Upper lobe of left lung (tissue), 6 donors: ENCODE data around the gene TMEM150A. TPM values are rescaled to one million over a fixed set of nuclear protein-coding genes. Genes with fewer than 3 reads are reported as not detected.
"Not testable (repeated sequence)": the region's sequence is repeated elsewhere in the genome, so short reads cannot be mapped to it uniquely, and the experiment has no call there.

ENCODE experiments used
- ATAC-seq, 2 donors: fragments of 200-7000 bp; cut with Tn5 transposase; one replicate each; pipeline ENCODE4 v1.9.1; 2022; ENCODE audit warnings: mild to moderate bottlenecking in 2 of 2, moderate library complexity in 2 of 2; ENCODE audit not compliant: low FRiP score in 2 of 2
- DNase-seq, 2 donors: peaks; one replicate each; pipeline ENCODE4 v3.0.0-alpha.2; 2019 to 2020
- H3K27ac ChIP-seq, 4 donors: fragments of 200-600 bp; sonication (generic); one replicate each; pipeline ENCODE4 v1.5.1; 2016 to 2019
- H3K27me3 ChIP-seq, 4 donors: fragments of 200-600 bp; sonication (generic); one replicate each; pipeline ENCODE4 v1.5.1; 2017 to 2019
- H3K36me3 ChIP-seq, 4 donors: fragments of 200-600 bp; sonication (generic); one replicate each; pipeline ENCODE4 v1.5.1; 2016 to 2019
- H3K4me1 ChIP-seq, 4 donors: fragments of 200-600 bp; sonication (generic); one replicate each; pipeline ENCODE4 v1.5.1; 2018 to 2019
- H3K4me3 ChIP-seq, 4 donors: fragments of 200-600 bp; sonication (generic); one replicate each; pipeline ENCODE4 v1.5.1; 2017 to 2019; ENCODE audit warnings: mild to moderate bottlenecking in 2 of 4, moderate library complexity in 1 of 4
- H3K9me3 ChIP-seq, 4 donors: fragments of 200-600 bp; sonication (generic); one replicate each; pipeline ENCODE4 v1.5.1; 2018 to 2019
- EP300 ChIP-seq, 4 donors: sonication (generic); formaldehyde crosslinking; IDR thresholded peaks; one replicate each; pipeline ENCODE4 v1.5.1; 2017; ENCODE audit warnings: antibody characterized with exemption in 4 of 4, control low read depth in 2 of 4
- POLR2A ChIP-seq, 4 donors: fragments of 450-650 bp; IDR thresholded peaks; one replicate each; pipeline ENCODE4 v1.5.1; 2016 to 2017; ENCODE audit warnings: antibody characterized with exemption in 4 of 4, mild to moderate bottlenecking in 2 of 4
- POLR2AphosphoS5 ChIP-seq, 2 donors: sonication (generic); formaldehyde crosslinking; IDR thresholded peaks; one replicate each; pipeline ENCODE4 v1.5.1; 2017; ENCODE audit warnings: antibody characterized with exemption in 2 of 2
- WGBS, 2 donors: methylation state at CpG; one replicate each; pipeline ENCODE4 v1.1.5; 2017 to 2018; 5-methylcytosine and 5-hydroxymethylcytosine counted together
- total RNA-seq, 6 donors: library from RNA; depleted of rRNA in 4 of 6; stranded (reverse); fragments of >200 nt in 4 of 6; gene quantifications; one replicate each; pipeline versions ENCODE4 v1.1.0 to v1.2.1, GENCODE V29; 2016 to 2021
- TF ChIP-seq, protein P1 (sequence below), 6 experiments: fragments of 450-650 bp in 4 of 6; fragments of 200-600 bp in 2 of 6; sonication (generic) in 2 of 6; IDR thresholded peaks; one replicate each; pipeline ENCODE4 v1.5.1; 2016 to 2019; ENCODE audit warnings: antibody characterized with exemption in 6 of 6
- donor health status: DM: no; HTN: no; CAD: no; lungs with moderate emphysema.
- donor health status: DM: no; HTN: yes; CAD: no; lungs with severe emphysema.

Gene TMEM150A
- total RNA-seq, 6 donors from 2014 or later = 18.9 to 45.8 (median 32.0) TPM

GRCh38 chr2:85606116-85606455 lies 3.6 kb upstream of the TMEM150A start:
- peaks cover 4 to 24% (median 14%) of the 10 kb centered on the region in 4 donors for H3K36me3 ChIP-seq
- ATAC-seq (no peak), DNase-seq (no peak)
- H3K9me3 ChIP-seq = no peaks in the 10 kb centered on the region
- peak overlapping the region in 1 of 4 donors; percentile 4 for H3K4me3 ChIP-seq
- no peaks in the 10 kb centered on the region for H3K27me3 ChIP-seq
- H3K27ac ChIP-seq = peak overlapping the region; percentile 87 to 92 (median 92)
- H3K4me1 ChIP-seq = peaks cover 50 to 88% (median 67%) of the 10 kb centered on the region in 4 donors
- 40 to 70% methylated on average over 7 of the region's 7 CpGs for WGBS, 2 donors
- TF ChIP-seq POLR2AphosphoS5 (IDR thresholded peaks at IDR 0.05) = peak in 1 of 2 donors; percentile 1
- TF ChIP-seq, protein P1, sequence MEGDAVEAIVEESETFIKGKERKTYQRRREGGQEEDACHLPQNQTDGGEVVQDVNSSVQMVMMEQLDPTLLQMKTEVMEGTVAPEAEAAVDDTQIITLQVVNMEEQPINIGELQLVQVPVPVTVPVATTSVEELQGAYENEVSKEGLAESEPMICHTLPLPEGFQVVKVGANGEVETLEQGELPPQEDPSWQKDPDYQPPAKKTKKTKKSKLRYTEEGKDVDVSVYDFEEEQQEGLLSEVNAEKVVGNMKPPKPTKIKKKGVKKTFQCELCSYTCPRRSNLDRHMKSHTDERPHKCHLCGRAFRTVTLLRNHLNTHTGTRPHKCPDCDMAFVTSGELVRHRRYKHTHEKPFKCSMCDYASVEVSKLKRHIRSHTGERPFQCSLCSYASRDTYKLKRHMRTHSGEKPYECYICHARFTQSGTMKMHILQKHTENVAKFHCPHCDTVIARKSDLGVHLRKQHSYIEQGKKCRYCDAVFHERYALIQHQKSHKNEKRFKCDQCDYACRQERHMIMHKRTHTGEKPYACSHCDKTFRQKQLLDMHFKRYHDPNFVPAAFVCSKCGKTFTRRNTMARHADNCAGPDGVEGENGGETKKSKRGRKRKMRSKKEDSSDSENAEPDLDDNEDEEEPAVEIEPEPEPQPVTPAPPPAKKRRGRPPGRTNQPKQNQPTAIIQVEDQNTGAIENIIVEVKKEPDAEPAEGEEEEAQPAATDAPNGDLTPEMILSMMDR (IDR thresholded peaks at IDR 0.05) = no peak

DNA sequence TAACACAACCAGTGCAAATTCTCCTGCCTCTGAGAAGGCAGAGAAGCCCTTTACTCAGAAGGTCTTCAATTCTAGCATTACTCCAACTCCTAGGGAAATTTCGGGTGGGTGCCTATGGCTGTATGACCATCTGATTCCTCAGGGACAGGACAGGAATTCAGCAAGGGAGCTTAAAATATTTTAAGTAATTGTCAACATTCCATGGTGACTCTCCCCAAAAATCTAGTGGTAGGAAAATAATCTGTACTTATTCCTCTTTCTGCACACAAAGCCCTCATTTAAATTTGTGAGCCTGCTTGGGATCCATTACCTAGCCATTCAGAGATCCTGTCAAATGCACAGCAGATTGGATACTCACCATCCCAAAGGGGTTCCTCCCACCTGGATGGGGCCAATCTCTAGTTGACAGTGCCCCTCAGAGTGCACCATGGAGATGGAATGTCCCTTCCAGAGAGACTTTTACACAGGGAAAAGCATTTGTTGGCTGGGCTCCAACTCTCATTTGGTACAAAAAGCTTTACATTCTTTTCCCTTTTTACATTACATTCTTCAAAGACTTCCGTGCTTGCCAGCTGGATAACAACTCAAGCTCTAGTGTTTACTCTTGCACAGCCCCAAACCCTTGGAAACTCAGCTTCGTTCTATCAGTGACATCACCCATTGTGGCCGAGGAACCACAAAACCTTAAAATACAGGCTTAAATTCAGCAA lies 3.1 kb upstream of the TMEM150A start:
- peak overlapping the region in 1 of 4 donors; percentile 4 for H3K4me3 ChIP-seq
- no peaks in the 10 kb centered on the region for H3K27me3 ChIP-seq
- peaks cover 46 to 88% (median 69%) of the 10 kb centered on the region in 4 donors for H3K4me1 ChIP-seq
- TF ChIP-seq POLR2A (IDR thresholded peaks at IDR 0.05) = no peak
- TF ChIP-seq, protein P1 (IDR thresholded peaks at IDR 0.05) = no peak
- TF ChIP-seq EP300 (IDR thresholded peaks at IDR 0.05) = peak in 1 of 4 donors; percentile 9
- peak in 1 of 2 donors; percentile 40 for TF ChIP-seq POLR2AphosphoS5 (IDR thresholded peaks at IDR 0.05)
- 51 to 57% methylated on average over 4 of the region's 4 CpGs for WGBS, 2 donors
- peaks cover 4 to 26% (median 14%) of the 10 kb centered on the region in 4 donors for H3K36me3 ChIP-seq
- DNase-seq (no peak), ATAC-seq (no peak)
- H3K9me3 ChIP-seq = no peaks in the 10 kb centered on the region
- peak overlapping the region; percentile 87 to 92 (median 92) for H3K27ac ChIP-seq

- peaks cover 44 to 80% (median 65%) of the 10 kb centered on the region in 4 donors for H3K4me1 ChIP-seq
- 53 to 56% methylated on average over 5 to 6 of the region's 6 CpGs for WGBS, 2 donors
- no peak for DNase-seq
These were observed 2.3 kb upstream of the TMEM150A start for GRCh38 chr2:85604568-85605339.

DNA sequence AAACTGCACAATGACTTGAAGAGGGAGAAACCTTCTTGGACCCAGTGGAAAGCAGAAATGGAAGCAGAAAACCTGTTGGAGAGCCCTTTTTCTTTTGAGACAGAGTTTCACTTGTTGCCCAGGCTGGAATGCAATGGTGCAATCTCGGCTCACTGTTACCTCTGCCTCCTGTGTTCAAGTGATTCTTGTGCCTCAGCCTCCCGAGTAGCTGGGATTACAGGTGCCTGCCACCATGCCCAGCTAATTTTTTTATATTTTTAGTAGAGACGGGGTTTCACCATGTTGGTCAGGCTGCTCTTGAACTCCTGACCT lies 1.6 kb upstream of the TMEM150A start:
- 76 to 78% methylated on average over 3 of the region's 3 CpGs for WGBS, 2 donors
- H3K27ac ChIP-seq = peak overlapping the region; percentile 87 to 92 (median 92)
- H3K9me3 ChIP-seq, DNase-seq, H3K27me3 ChIP-seq, ATAC-seq: not testable (repeated sequence)
- peaks cover 44 to 73% (median 62%) of the 10 kb centered on the region in 4 donors for H3K4me1 ChIP-seq
- peak overlapping the region in 3 of 4 donors; percentile 64 to 80 (median 70) for H3K4me3 ChIP-seq
- peaks cover under 1 to 33% (median 10%) of the 10 kb centered on the region in 4 donors for H3K36me3 ChIP-seq

More at GRCh38 chr2:85604568-85605339, 2.3 kb upstream of the TMEM150A start:
- H3K9me3 ChIP-seq = no peaks in the 10 kb centered on the region
- no peaks in the 10 kb centered on the region for H3K27me3 ChIP-seq
- H3K4me3 ChIP-seq = peak overlapping the region in 2 of 4 donors; percentile 64 to 80
- peaks cover 4 to 33% (median 14%) of the 10 kb centered on the region in 4 donors for H3K36me3 ChIP-seq
- no peak for ATAC-seq
- H3K27ac ChIP-seq = peak overlapping the region; percentile 87 to 92 (median 92)
- no peak for TF ChIP-seq POLR2AphosphoS5 (IDR thresholded peaks at IDR 0.05)
- no peak for TF ChIP-seq EP300 (IDR thresholded peaks at IDR 0.05)
- TF ChIP-seq, protein P1 (IDR thresholded peaks at IDR 0.05) = no peak
- peak in 1 of 4 donors; percentile 28 for TF ChIP-seq POLR2A (IDR thresholded peaks at IDR 0.05)

DNA sequence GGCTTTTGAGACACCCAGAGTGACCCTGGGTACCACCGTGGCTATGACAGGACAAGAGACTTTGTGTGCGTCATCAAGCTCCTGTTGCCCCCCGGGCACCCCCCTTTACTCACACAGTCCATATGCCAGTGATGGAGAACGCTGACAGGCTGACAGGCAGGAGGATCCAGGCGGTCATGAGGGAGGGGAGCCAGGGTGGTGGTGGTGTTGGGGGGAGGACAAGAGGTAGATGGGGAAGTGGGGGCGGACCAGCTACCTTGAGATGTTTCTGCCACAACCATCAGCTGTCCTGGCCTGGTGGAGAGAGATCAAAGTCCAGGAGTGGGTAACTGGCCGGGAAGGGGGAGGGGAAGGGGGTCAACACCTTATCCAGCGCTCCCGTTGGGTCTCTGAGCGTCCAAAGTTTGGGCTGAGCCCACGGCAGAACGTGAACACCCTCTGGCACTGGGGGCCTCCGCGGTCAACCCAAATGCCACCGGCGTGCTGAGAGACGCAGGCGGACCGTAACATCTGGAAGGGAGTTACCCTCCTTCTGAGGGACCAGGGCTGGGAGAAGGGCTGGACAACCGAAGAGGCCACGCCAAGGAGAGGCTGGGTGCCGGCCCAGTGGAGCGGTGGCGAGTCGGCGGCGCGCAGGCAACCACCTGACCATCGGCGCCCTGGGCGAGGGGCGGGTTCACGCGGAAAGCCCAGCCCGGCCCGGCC lies 575 bp downstream of the TMEM150A start:
- WGBS, 2 donors = 7 to 18% methylated on average over 6 to 18 of the region's 36 CpGs
- peaks cover 8 to 37% (median 21%) of the 10 kb centered on the region in 4 donors for H3K36me3 ChIP-seq
- peak overlapping the region; percentile 87 to 92 (median 92) for H3K27ac ChIP-seq
- ATAC-seq (peak; percentile 27 to 86), DNase-seq (peak in 1 of 2 donors; percentile 77)
- peaks cover 39 to 63% (median 46%) of the 10 kb centered on the region in 4 donors for H3K4me1 ChIP-seq
- H3K4me3 ChIP-seq = peak overlapping the region; percentile 42 to 80 (median 67)
- no peaks in the 10 kb centered on the region for H3K27me3 ChIP-seq
- TF ChIP-seq EP300 (IDR thresholded peaks at IDR 0.05) (no peak), POLR2AphosphoS5 (IDR thresholded peaks at IDR 0.05) (no peak), POLR2A (IDR thresholded peaks at IDR 0.05) (no peak)
- TF ChIP-seq, protein P1 (IDR thresholded peaks at IDR 0.05) = no peak
- H3K9me3 ChIP-seq = no peaks in the 10 kb centered on the region
